Pericardium fibroblast (primary cell): Measurements from ENCODE around the gene CCR9. TPM values are rescaled to one million over a fixed set of nuclear protein-coding genes. Genes with fewer than 3 reads are reported as not detected.

Experiments used
- total RNA-seq: library from RNA; depleted of rRNA; stranded (reverse); fragments of >200 nt; gene quantifications from 2 replicates; pipeline ENCODE4 v1.2.3, GENCODE V29; 2015

Gene CCR9
- total RNA-seq, result not detected in 2 replicates

GRCh38 chr3:45885979-45886705, at the start of gene CCR9:
CCR9 (plus strand) TSS chr3:45886543; CDS start chr3:45894934, 8,391 bp downstream.

GRCh38 chr3:45841757-45842491, 44.4 kb upstream of the CCR9 start, which contains the start of gene LZTFL1:
LZTFL1 (minus strand) TSS chr3:45842119; CDS start chr3:45841991, 128 bp downstream.

GRCh38 chr3:45943207-45943846, 57.0 kb downstream of the CCR9 start, which contains the start of gene CXCR6:
CXCR6 (plus strand) TSS chr3:45943464; CDS start chr3:45946482, 3,018 bp downstream.

Other genes starting within 250 kb of the CCR9 start
- 18.0 and 22.1 TPM in 2 replicates for gene SACM1L, start 197.1 kb upstream of the CCR9 start, total RNA-seq
- gene SLC6A20, start 90.0 kb upstream of the CCR9 start, total RNA-seq, result not detected in 2 replicates
- 13.3 and 15.2 TPM in 2 replicates for gene LZTFL1, start 44.4 kb upstream of the CCR9 start, total RNA-seq
- not detected in 2 replicates for gene CXCR6, start 56.9 kb downstream of the CCR9 start, total RNA-seq
- 9.7 and 14.0 TPM in 2 replicates for gene FYCO1, start 109.3 kb downstream of the CCR9 start, total RNA-seq
- gene XCR1, start 140.9 kb downstream of the CCR9 start, total RNA-seq, result not detected in 2 replicates